Astrocyte (in vitro differentiated cells and primary cell): ENCODE results near the gene DLL4. TPM values are rescaled to one million over a fixed set of nuclear protein-coding genes. Genes with fewer than 3 reads are reported as not detected.

ENCODE experiments used
- DNase-seq: peaks from one replicate; pipeline ENCODE4 v3.0.0-alpha.2; 2010; ENCODE audit warnings: low read depth
- FAIRE-seq: peaks from 2 replicates; lab custom pipeline; 2011; peaks lifted over from hg19 to GRCh38; lab: Jason Lieb, UNC
- H2AFZ ChIP-seq: 2 replicates; pipeline ENCODE4 v1.6.0; 2012; ENCODE audit warnings: low read depth, low read length, inconsistent platforms
- H3K27ac ChIP-seq: 2 replicates; pipeline ENCODE4 v1.5.1; 2011; ENCODE audit warnings: low read depth, low read length, inconsistent platforms
- H3K27me3 ChIP-seq: 2 replicates; pipeline ENCODE4 v1.6.0; 2011; ENCODE audit warnings: low read length, inconsistent platforms; ENCODE audit not compliant: insufficient read depth
- H3K36me3 ChIP-seq: 2 replicates; pipeline ENCODE4 v1.5.1; 2011; ENCODE audit warnings: low read length, inconsistent platforms; ENCODE audit not compliant: insufficient read depth
- H3K4me1 ChIP-seq: 2 replicates; pipeline ENCODE4 v1.5.1; 2011; ENCODE audit warnings: low read length, inconsistent platforms; ENCODE audit not compliant: insufficient read depth
- H3K4me2 ChIP-seq: 2 replicates; pipeline ENCODE4 v1.6.0; 2012; ENCODE audit warnings: low read length, inconsistent platforms
- H3K4me3 ChIP-seq: 2 replicates; pipeline ENCODE4 v1.5.1; 2011; ENCODE audit warnings: low read depth, mild to moderate bottlenecking, low read length, inconsistent platforms; ENCODE audit not compliant: insufficient read depth
- H3K79me2 ChIP-seq: 2 replicates; pipeline ENCODE4 v1.6.0; 2012; ENCODE audit warnings: mild to moderate bottlenecking, low read length, inconsistent platforms; ENCODE audit not compliant: insufficient read depth
- H3K9ac ChIP-seq: 2 replicates; pipeline ENCODE4 v1.6.0; 2012; ENCODE audit warnings: mild to moderate bottlenecking, low read length, inconsistent platforms
- H3K9me3 ChIP-seq: 2 replicates; pipeline ENCODE4 v1.5.1; 2012; ENCODE audit warnings: low read depth, mild to moderate bottlenecking, low read length, inconsistent platforms; ENCODE audit not compliant: insufficient read depth
- H4K20me1 ChIP-seq: 2 replicates; pipeline ENCODE4 v1.6.0; 2012; ENCODE audit warnings: low read length, inconsistent platforms; ENCODE audit not compliant: insufficient read depth
- H3K27ac Mint-ChIP-seq: one replicate; pipeline ENCODE4 v1.8.0; 2021; ENCODE audit warnings: mild to moderate bottlenecking, mixed read lengths; ENCODE audit not compliant: unreplicated experiment
- H3K27me3 Mint-ChIP-seq: one replicate; pipeline ENCODE4 v1.8.0; 2021; ENCODE audit warnings: low read depth, mixed read lengths; ENCODE audit not compliant: unreplicated experiment
- H3K36me3 Mint-ChIP-seq: one replicate; pipeline ENCODE4 v1.8.0; 2021; ENCODE audit warnings: low read depth, mixed read lengths; ENCODE audit not compliant: unreplicated experiment
- H3K4me1 Mint-ChIP-seq: one replicate; pipeline ENCODE4 v1.8.0; 2021; ENCODE audit warnings: low read depth, mixed read lengths; ENCODE audit not compliant: unreplicated experiment
- H3K4me3 Mint-ChIP-seq: one replicate; pipeline ENCODE4 v1.8.0; 2021; ENCODE audit warnings: mild to moderate bottlenecking, moderate library complexity, mixed read lengths; ENCODE audit not compliant: unreplicated experiment
- H3K9me3 Mint-ChIP-seq: one replicate; pipeline ENCODE4 v1.8.0; 2021; ENCODE audit warnings: mild to moderate bottlenecking, mixed read lengths; ENCODE audit not compliant: unreplicated experiment
- CTCF ChIP-seq: IDR thresholded peaks from 2 replicates; pipeline ENCODE4 v1.5.1; 2011; ENCODE audit warnings: low read depth, mild to moderate bottlenecking, inconsistent platforms, low read length, moderate library complexity; ENCODE audit not compliant: insufficient read depth
- EZH2 ChIP-seq: IDR thresholded peaks from 2 replicates; pipeline ENCODE4 v1.6.1; 2012; ENCODE audit warnings: mild to moderate bottlenecking, low read length, inconsistent platforms; ENCODE audit not compliant: insufficient read depth
- total RNA-seq: library from RNA; stranded (reverse); gene quantifications from 2 replicates; pipeline ENCODE4 v1.2.1, GENCODE V29; 2021

Gene DLL4
- total RNA-seq, 1 donor from 2014 or later, result 0.09 TPM

- Histone ChIP-seq H3K27ac (no peak overlapping the region), H3K9ac (no peak overlapping the region), H3K9me3 (no peaks in the 10 kb centered on the region), H3K4me2 (no peak overlapping the region), H3K4me1 (no peaks in the 10 kb centered on the region), H4K20me1 (peaks cover 11% of the 10 kb centered on the region), H3K79me2 (no peaks in the 10 kb centered on the region), H3K4me3 (no peak overlapping the region), H3K27me3 (no peaks in the 10 kb centered on the region), H2AFZ (no peak overlapping the region), H3K36me3 (no peaks in the 10 kb centered on the region)
- Mint-ChIP-seq H3K9me3 (peaks cover 16% of the 10 kb centered on the region), H3K4me3 (no peak overlapping the region), H3K36me3 (peaks cover 44% of the 10 kb centered on the region), H3K4me1 (peaks cover 29% of the 10 kb centered on the region), H3K27ac (peak overlapping the region; percentile 64), H3K27me3 (peaks cover 10% of the 10 kb centered on the region)
- FAIRE-seq (no peak), DNase-seq (no peak)
- TF ChIP-seq CTCF, result no peak
- no peak for TF ChIP-seq EZH2
These were observed 29.6 kb downstream of the DLL4 start for GRCh38 chr15:40958723-40959122.

GRCh38 chr15:40959331-40960141 lies 30.4 kb downstream of the DLL4 start:
- H3K27ac ChIP-seq, result no peak overlapping the region
- FAIRE-seq, result no peak
- H3K4me1 ChIP-seq, result no peaks in the 10 kb centered on the region
- H3K36me3 ChIP-seq, result no peaks in the 10 kb centered on the region
- no peak overlapping the region for H2AFZ ChIP-seq
- Mint-ChIP-seq H3K4me1 (peaks cover 26% of the 10 kb centered on the region), H3K27ac (peak overlapping the region; percentile 59), H3K9me3 (peaks cover 16% of the 10 kb centered on the region), H3K36me3 (peaks cover 40% of the 10 kb centered on the region), H3K4me3 (peak overlapping the region; percentile 45), H3K27me3 (peaks cover 15% of the 10 kb centered on the region)
- no peaks in the 10 kb centered on the region for H3K27me3 ChIP-seq
- no peaks in the 10 kb centered on the region for H3K9me3 ChIP-seq
- no peak overlapping the region for H3K4me3 ChIP-seq
- TF ChIP-seq EZH2 (no peak), CTCF (no peak)
- H3K79me2 ChIP-seq, result no peaks in the 10 kb centered on the region
- H3K4me2 ChIP-seq, result no peak overlapping the region
- no peak for DNase-seq
- H4K20me1 ChIP-seq, result peaks cover 11% of the 10 kb centered on the region
- H3K9ac ChIP-seq, result no peak overlapping the region
